Activated naive CD4-positive, alpha-beta T cell (primary cell): ENCODE data around the gene VKORC1.

ENCODE experiments used
- DNase-seq, 4 experiments: peaks; one replicate each; lab custom pipeline; 2025; lab: John Stamatoyannopoulos, UW

Gene VKORC1

GRCh38 chr16:31063495-31063842 is 31.1 kb downstream of the VKORC1 start:
- DNase-seq, result no peak

GRCh38 chr16:31061813-31062440 is 32.7 kb downstream of the VKORC1 start:
- no peak for DNase-seq

- no peak for DNase-seq
Observed at GRCh38 chr16:31061126-31061812, 33.3 kb downstream of the VKORC1 start.

- no peak for DNase-seq
Observed at GRCh38 chr16:31055613-31056012, 39.0 kb downstream of the VKORC1 start.

GRCh38 chr16:31052114-31052513 is 42.5 kb downstream of the VKORC1 start:
- DNase-seq, result no peak

- no peak for DNase-seq
Observed at GRCh38 chr16:31050280-31051030, 44.1 kb downstream of the VKORC1 start.

GRCh38 chr16:31043898-31044481 is 50.6 kb downstream of the VKORC1 start:
- no peak for DNase-seq

- DNase-seq, result no peak
Observed at GRCh38 chr16:31043352-31043751, 51.2 kb downstream of the VKORC1 start.

GRCh38 chr16:31042866-31043265 is 51.7 kb downstream of the VKORC1 start:
- no peak for DNase-seq
